GM19351 (cell line): Measurements from ENCODE around the gene ZFX.
A peak's percentile ranks its signal among the peaks of the same experiment; 100 is the strongest.
"Not testable (repeated sequence)": the region's sequence is repeated elsewhere in the genome, so short reads cannot be mapped to it uniquely, and the experiment has no call there.

Experiments
- ATAC-seq: cut with Tn5 transposase; IDR thresholded peaks from one replicate; pipeline ENCODE4 v1.9.1; 2021; ENCODE audit warnings: mild to moderate bottlenecking, moderate library complexity; ENCODE audit not compliant: unreplicated experiment

The ZFX gene

GRCh38 chrX:24149351-24150050 is at the start of gene ZFX:
TSS of gene ZFX (plus strand) at chrX:24149729. CDS start at chrX:24172743, 23,014 bp downstream.
- ATAC-seq = peak; percentile 50

GRCh38 chrX:24100713-24101112 is 48.8 kb upstream of the ZFX start:
- no peak for ATAC-seq

- ATAC-seq = no peak
These were observed 39.5 kb upstream of the ZFX start for GRCh38 chrX:24110069-24110468.

- no peak for ATAC-seq
These were observed 36.3 kb upstream of the ZFX start for GRCh38 chrX:24113181-24113580.

- no peak for ATAC-seq
These were observed 32.3 kb upstream of the ZFX start for GRCh38 chrX:24117258-24117657.

GRCh38 chrX:24124244-24124799 is 25.2 kb upstream of the ZFX start:
- ATAC-seq = no peak

GRCh38 chrX:24125028-24125612 is 24.4 kb upstream of the ZFX start:
- ATAC-seq = no peak

GRCh38 chrX:24131476-24131875 is 18.1 kb upstream of the ZFX start:
- no peak for ATAC-seq

- ATAC-seq = no peak
These were observed 16.2 kb upstream of the ZFX start for GRCh38 chrX:24133312-24133711.

GRCh38 chrX:24135768-24136167 is 13.8 kb upstream of the ZFX start:
- ATAC-seq = not testable (repeated sequence)

GRCh38 chrX:24137192-24137591 is 12.3 kb upstream of the ZFX start:
- no peak for ATAC-seq

GRCh38 chrX:24143982-24144381 is 5.5 kb upstream of the ZFX start:
- ATAC-seq = not testable (repeated sequence)

- ATAC-seq = no peak
These were observed 5.0 kb upstream of the ZFX start for GRCh38 chrX:24144528-24144927.

- ATAC-seq = no peak
These were observed 4.0 kb upstream of the ZFX start for GRCh38 chrX:24145303-24146186.

GRCh38 chrX:24146283-24146949 is 3.1 kb upstream of the ZFX start:
- no peak for ATAC-seq

GRCh38 chrX:24147165-24147564 is 2.4 kb upstream of the ZFX start:
- no peak for ATAC-seq

- no peak for ATAC-seq
These were observed 1.4 kb upstream of the ZFX start for GRCh38 chrX:24148121-24148520.

GRCh38 chrX:24148535-24149350 is 786 bp upstream of the ZFX start:
- no peak for ATAC-seq

GRCh38 chrX:24150051-24150790 is 692 bp downstream of the ZFX start:
- peak; percentile 69 for ATAC-seq
